GM12878 (cell line): ENCODE results near the gene PRR16. TPM values are rescaled to one million over a fixed set of nuclear protein-coding genes. Genes with fewer than 3 reads are reported as not detected.

Experiments used
- ATAC-seq: fragments of 200-7000 bp; cut with Tn5 transposase; 3 replicates; pipeline ENCODE4 v1.9.1; 2020; ENCODE audit warnings: mild to moderate bottlenecking, moderate library complexity
- BruUV-seq: library from RNA; stranded (reverse); fragments of 400-500 nt; replicated peaks from 2 replicates; lab custom pipeline; 2021; lab: Mats Ljungman, UMichigan
- CTCF ChIA-PET: fragments of 300-600 bp; sonication (Branson Sonifier 250); formaldehyde crosslinking; extraction: SDS; loops from one replicate; lab custom pipeline; 2021; ENCODE audit warnings: inconsistent platforms; lab: Yijun Ruan, JAX
- POLR2A ChIA-PET: fragments of 350-600 bp; formaldehyde crosslinking; extraction: SDS; loops from one replicate; lab custom pipeline; 2021; ENCODE audit warnings: inconsistent platforms; lab: Charles Lee
- RAD21 ChIA-PET: fragments of 300-600 bp; sonication (Branson Sonifier 250); formaldehyde crosslinking; loops from one replicate; lab custom pipeline; 2023; ENCODE audit warnings: antibody characterized with exemption; ENCODE audit not compliant: unreplicated experiment; lab: Charles Lee
- SMC1A ChIA-PET: fragments of 300-600 bp; sonication (Branson Sonifier 250); formaldehyde crosslinking; loops from one replicate; lab custom pipeline; 2023; ENCODE audit not compliant: unreplicated experiment, uncharacterized antibody; lab: Charles Lee
- DNase-seq: peaks from one replicate; pipeline ENCODE4 v3.0.0-alpha.2; 2011; ENCODE audit warnings: low read depth, low spot score
- FAIRE-seq: peaks from 3 replicates; lab custom pipeline; 2011; peaks lifted over from hg19 to GRCh38; lab: Jason Lieb, UNC
- H2AFZ ChIP-seq: 2 replicates; pipeline ENCODE4 v1.6.0; 2011; ENCODE audit warnings: low read depth, low read length, control low read depth; ENCODE audit not compliant: control insufficient read depth
- H3K27ac ChIP-seq: 2 replicates; pipeline ENCODE4 v1.5.1; 2011; ENCODE audit warnings: control low read depth; ENCODE audit not compliant: control insufficient read depth, insufficient read depth
- H3K27me3 ChIP-seq, 2 experiments: replicated peaks in 1 of 2; 2 replicates each; pipeline versions ENCODE4 v1.6.0 to v1.6.1; 2011; ENCODE audit warnings: low read length in 1 of 2; ENCODE audit not compliant: control insufficient read depth in 2 of 2, insufficient read depth in 2 of 2
- H3K36me3 ChIP-seq, 2 experiments: 2 replicates each; pipeline ENCODE4 v1.5.1; 2011; ENCODE audit warnings: low read length in 1 of 2; ENCODE audit not compliant: control insufficient read depth in 2 of 2, insufficient read depth in 2 of 2
- H3K4me1 ChIP-seq: 2 replicates; pipeline ENCODE4 v1.6.1; 2011; ENCODE audit warnings: mild to moderate bottlenecking, low read length, moderate library complexity, mixed read lengths; ENCODE audit not compliant: control insufficient read depth, insufficient read depth
- H3K4me2 ChIP-seq: 2 replicates; pipeline ENCODE4 v1.6.0; 2011; ENCODE audit warnings: control low read depth; ENCODE audit not compliant: control insufficient read depth, insufficient read depth
- H3K4me3 ChIP-seq: fragments of 200-600 bp; sonication (generic); 2 replicates; pipeline ENCODE4 v1.5.1; 2016
- H3K79me2 ChIP-seq: 2 replicates; pipeline ENCODE4 v1.6.0; 2011; ENCODE audit warnings: low read length; ENCODE audit not compliant: control insufficient read depth, insufficient read depth
- H3K9ac ChIP-seq: 2 replicates; pipeline ENCODE4 v1.8.0; 2011; ENCODE audit warnings: low read length, control low read depth, mixed read lengths; ENCODE audit not compliant: control insufficient read depth, insufficient read depth
- H3K9me3 ChIP-seq: replicated peaks from 3 replicates; pipeline ENCODE4 v1.5.1; 2011; ENCODE audit warnings: mild to moderate bottlenecking, low read length; ENCODE audit not compliant: control insufficient read depth, insufficient read depth
- H4K20me1 ChIP-seq: 2 replicates; pipeline ENCODE4 v1.6.0; 2011; ENCODE audit not compliant: control insufficient read depth, insufficient read depth
- EP300 ChIP-seq, 2 experiments: fragments of 150-350 bp in 1 of 2; IDR thresholded peaks; 2 replicates each; pipeline ENCODE4 v1.6.1; 2011 to 2012; ENCODE audit warnings: low read depth in 2 of 2, low read length in 2 of 2, borderline replicate concordance in 1 of 2, improper control_type of control experiment in 1 of 2, inconsistent platforms in 1 of 2; ENCODE audit not compliant: control insufficient read depth in 1 of 2
- ETV6 ChIP-seq, 2 experiments: fragments of 450-650 bp in 1 of 2; IDR thresholded peaks in 1 of 2; conservative IDR thresholded peaks in 1 of 2; 2 replicates each; pipeline ENCODE4 v1.6.1; 2014; ENCODE audit warnings: antibody characterized with exemption in 1 of 2, borderline replicate concordance in 1 of 2, low read depth in 1 of 2, mild to moderate bottlenecking in 1 of 2, moderate library complexity in 1 of 2
- NR2F1 ChIP-seq: fragments of 450-650 bp; conservative IDR thresholded peaks from 2 replicates; pipeline ENCODE4 v1.6.1; 2017; ENCODE audit warnings: mild to moderate bottlenecking
- RB1 ChIP-seq: fragments of 450-650 bp; formaldehyde crosslinking; IDR thresholded peaks from 2 replicates; pipeline ENCODE4 v1.6.1; 2017; ENCODE audit warnings: mild to moderate bottlenecking, borderline replicate concordance
- RBBP5 ChIP-seq: fragments of 200-600 bp; sonication (generic); conservative IDR thresholded peaks from 2 replicates; pipeline ENCODE4 v1.6.1; 2016
- YY1 ChIP-seq: IDR thresholded peaks from 2 replicates; pipeline ENCODE4 v1.6.1; 2011; ENCODE audit warnings: low read depth, mild to moderate bottlenecking, low read length
- ZNF24 ChIP-seq: fragments of 450-650 bp; IDR thresholded peaks from 2 replicates; pipeline ENCODE4 v1.6.1; 2017; ENCODE audit warnings: antibody characterized with exemption, mild to moderate bottlenecking
- WGBS: methylation state at CpG from one replicate; pipeline ENCODE4 v1.1.6; 2016; ENCODE audit warnings: low lambda C conversion rate; ENCODE audit not compliant: insufficient replicate concordance, insufficient coverage; ENCODE audit errors: missing lambda C conversion rate; 5-methylcytosine and 5-hydroxymethylcytosine counted together
- in situ Hi-C: fragments of 300-500 bp; cut with MboI; formaldehyde crosslinking; loops from 9 replicates; pipeline ENCODE4 v1.14.3; 2018; ENCODE audit warnings: mixed read lengths
- intact Hi-C: fragments of 100-400 bp; cut with micrococcal nuclease; formaldehyde crosslinking; loops from one replicate; pipeline ENCODE4 v1.14.2; 2022; ENCODE audit not compliant: unreplicated experiment
- polyA plus RNA-seq, 11 experiments: library from polyadenylated mRNA; depleted of rRNA in 4 of 11; unstranded in 6 of 11; stranded (reverse) in 5 of 11; fragments of >200 nt; fragmentation: Nextera tagmentation in 4 of 11; fragmentation: Illumina TruSeq in 1 of 11; extraction: Ambion mirVana in 4 of 11; extraction: Trizol in 1 of 11; gene quantifications; 1 replicate in 1 of 11; 2 replicates in 10 of 11; pipeline versions ENCODE4 v1.2.1 to v1.2.3, GENCODE V29; 2011 to 2016; ENCODE audit warnings: inconsistent platforms in 2 of 11, missing spikeins in 2 of 11, low read depth in 1 of 11
- total RNA-seq, 4 experiments: library from RNA; depleted of rRNA in 3 of 4; stranded (reverse); fragments of >200 nt in 3 of 4; fragmentation: Illumina TruSeq in 1 of 4; extraction: Trizol in 1 of 4; gene quantifications; 2 replicates each; pipeline versions ENCODE4 v1.2.1 to v1.2.3, GENCODE V29; 2013 to 2021
- TF ChIP-seq, protein P1 (sequence below): fragments of 150-350 bp; IDR thresholded peaks from 2 replicates; pipeline ENCODE4 v1.6.1; 2014; ENCODE audit warnings: mild to moderate bottlenecking, low read depth, low read length
- TF ChIP-seq, protein P2 (sequence below): fragments of 450-650 bp; IDR thresholded peaks from 2 replicates; pipeline ENCODE4 v1.6.1; 2017; ENCODE audit warnings: mild to moderate bottlenecking, moderate library complexity
- TF ChIP-seq, protein P3 (sequence below): fragments of 450-650 bp; formaldehyde crosslinking; IDR thresholded peaks from 2 replicates; pipeline ENCODE4 v1.4.0; 2022; ENCODE audit warnings: mild to moderate bottlenecking, moderate library complexity
- TF ChIP-seq, protein P4 (sequence below): fragments of 450-650 bp; IDR thresholded peaks from 2 replicates; pipeline ENCODE4 v1.6.1; 2017; ENCODE audit warnings: borderline replicate concordance

PRR16 gene
- total and polyA plus RNA-seq, 10 of the 15 experiments (the other 5 are each of a cell fraction or from before 2014, with no cell fraction given) = not detected

DNA sequence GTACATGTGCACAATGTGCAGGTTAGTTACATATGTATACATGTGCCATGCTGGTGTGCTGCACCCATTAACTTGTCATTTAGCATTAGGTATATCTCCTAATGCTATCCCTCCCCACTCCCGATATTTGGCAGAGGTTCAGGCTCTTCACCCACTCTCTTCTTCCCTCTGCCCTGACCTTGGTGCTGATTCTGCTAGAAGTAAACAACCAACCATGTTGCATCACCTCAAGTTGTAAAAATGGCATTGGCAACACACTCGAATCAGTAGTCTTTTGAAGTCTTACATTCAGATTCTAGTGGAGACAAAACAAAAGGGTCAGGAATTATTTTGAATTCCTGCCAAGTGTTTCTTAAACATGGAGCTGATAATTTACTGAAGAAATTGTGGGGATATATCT, 40.0 kb downstream of the PRR16 start (continued):
- TF ChIP-seq, protein P1, sequence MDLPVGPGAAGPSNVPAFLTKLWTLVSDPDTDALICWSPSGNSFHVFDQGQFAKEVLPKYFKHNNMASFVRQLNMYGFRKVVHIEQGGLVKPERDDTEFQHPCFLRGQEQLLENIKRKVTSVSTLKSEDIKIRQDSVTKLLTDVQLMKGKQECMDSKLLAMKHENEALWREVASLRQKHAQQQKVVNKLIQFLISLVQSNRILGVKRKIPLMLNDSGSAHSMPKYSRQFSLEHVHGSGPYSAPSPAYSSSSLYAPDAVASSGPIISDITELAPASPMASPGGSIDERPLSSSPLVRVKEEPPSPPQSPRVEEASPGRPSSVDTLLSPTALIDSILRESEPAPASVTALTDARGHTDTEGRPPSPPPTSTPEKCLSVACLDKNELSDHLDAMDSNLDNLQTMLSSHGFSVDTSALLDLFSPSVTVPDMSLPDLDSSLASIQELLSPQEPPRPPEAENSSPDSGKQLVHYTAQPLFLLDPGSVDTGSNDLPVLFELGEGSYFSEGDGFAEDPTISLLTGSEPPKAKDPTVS = no peak
- TF ChIP-seq RB1 = no peak

DNA sequence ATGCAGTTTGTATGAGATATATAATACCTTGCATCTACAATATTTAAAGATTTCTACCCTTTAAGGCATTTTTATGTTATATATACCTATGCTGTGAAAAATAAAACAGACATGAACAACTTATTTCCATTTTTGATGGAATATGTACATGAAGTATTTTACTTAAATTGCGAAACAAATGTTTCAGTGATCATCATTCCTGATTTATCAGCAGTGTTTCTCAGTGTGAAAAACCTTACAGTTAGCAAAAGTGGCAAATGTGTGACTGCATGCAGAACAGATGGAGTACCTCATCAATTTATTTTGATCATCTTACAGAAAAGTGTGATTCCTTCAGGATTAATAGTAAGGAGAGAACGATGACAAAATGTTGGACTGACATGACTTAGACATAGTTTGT, 43.1 kb downstream of the PRR16 start:
- FAIRE-seq (no peak), DNase-seq (no peak)
- Histone ChIP-seq H3K79me2 (no peaks in the 10 kb centered on the region), H3K9ac (no peak overlapping the region), H3K9me3 (no peaks in the 10 kb centered on the region), H3K4me3 (no peak overlapping the region), H3K4me2 (no peak overlapping the region), H3K36me3 (no peaks in the 10 kb centered on the region)
- no TSS peak for BruUV-seq
- intact Hi-C loops = no loop called here
- RAD21 ChIA-PET = no interaction called here
- SMC1A ChIA-PET = no interaction called here
- no peak for TF ChIP-seq ZNF24
- TF ChIP-seq RBBP5 = no peak
- no peak for TF ChIP-seq YY1
- TF ChIP-seq, protein P2, sequence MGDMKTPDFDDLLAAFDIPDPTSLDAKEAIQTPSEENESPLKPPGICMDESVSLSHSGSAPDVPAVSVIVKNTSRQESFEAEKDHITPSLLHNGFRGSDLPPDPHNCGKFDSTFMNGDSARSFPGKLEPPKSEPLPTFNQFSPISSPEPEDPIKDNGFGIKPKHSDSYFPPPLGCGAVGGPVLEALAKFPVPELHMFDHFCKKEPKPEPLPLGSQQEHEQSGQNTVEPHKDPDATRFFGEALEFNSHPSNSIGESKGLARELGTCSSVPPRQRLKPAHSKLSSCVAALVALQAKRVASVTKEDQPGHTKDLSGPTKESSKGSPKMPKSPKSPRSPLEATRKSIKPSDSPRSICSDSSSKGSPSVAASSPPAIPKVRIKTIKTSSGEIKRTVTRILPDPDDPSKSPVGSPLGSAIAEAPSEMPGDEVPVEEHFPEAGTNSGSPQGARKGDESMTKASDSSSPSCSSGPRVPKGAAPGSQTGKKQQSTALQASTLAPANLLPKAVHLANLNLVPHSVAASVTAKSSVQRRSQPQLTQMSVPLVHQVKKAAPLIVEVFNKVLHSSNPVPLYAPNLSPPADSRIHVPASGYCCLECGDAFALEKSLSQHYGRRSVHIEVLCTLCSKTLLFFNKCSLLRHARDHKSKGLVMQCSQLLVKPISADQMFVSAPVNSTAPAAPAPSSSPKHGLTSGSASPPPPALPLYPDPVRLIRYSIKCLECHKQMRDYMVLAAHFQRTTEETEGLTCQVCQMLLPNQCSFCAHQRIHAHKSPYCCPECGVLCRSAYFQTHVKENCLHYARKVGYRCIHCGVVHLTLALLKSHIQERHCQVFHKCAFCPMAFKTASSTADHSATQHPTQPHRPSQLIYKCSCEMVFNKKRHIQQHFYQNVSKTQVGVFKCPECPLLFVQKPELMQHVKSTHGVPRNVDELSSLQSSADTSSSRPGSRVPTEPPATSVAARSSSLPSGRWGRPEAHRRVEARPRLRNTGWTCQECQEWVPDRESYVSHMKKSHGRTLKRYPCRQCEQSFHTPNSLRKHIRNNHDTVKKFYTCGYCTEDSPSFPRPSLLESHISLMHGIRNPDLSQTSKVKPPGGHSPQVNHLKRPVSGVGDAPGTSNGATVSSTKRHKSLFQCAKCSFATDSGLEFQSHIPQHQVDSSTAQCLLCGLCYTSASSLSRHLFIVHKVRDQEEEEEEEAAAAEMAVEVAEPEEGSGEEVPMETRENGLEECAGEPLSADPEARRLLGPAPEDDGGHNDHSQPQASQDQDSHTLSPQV = no peak
- no peak for TF ChIP-seq NR2F1
- TF ChIP-seq EP300 (IDR thresholded peaks at IDR 0.05; ENCODE audit: borderline replicate concordance in 1 of 2, control insufficient read depth in 1 of 2, low read depth in 2 of 2, low read length in 2 of 2) = no peak
- TF ChIP-seq, protein P3, sequence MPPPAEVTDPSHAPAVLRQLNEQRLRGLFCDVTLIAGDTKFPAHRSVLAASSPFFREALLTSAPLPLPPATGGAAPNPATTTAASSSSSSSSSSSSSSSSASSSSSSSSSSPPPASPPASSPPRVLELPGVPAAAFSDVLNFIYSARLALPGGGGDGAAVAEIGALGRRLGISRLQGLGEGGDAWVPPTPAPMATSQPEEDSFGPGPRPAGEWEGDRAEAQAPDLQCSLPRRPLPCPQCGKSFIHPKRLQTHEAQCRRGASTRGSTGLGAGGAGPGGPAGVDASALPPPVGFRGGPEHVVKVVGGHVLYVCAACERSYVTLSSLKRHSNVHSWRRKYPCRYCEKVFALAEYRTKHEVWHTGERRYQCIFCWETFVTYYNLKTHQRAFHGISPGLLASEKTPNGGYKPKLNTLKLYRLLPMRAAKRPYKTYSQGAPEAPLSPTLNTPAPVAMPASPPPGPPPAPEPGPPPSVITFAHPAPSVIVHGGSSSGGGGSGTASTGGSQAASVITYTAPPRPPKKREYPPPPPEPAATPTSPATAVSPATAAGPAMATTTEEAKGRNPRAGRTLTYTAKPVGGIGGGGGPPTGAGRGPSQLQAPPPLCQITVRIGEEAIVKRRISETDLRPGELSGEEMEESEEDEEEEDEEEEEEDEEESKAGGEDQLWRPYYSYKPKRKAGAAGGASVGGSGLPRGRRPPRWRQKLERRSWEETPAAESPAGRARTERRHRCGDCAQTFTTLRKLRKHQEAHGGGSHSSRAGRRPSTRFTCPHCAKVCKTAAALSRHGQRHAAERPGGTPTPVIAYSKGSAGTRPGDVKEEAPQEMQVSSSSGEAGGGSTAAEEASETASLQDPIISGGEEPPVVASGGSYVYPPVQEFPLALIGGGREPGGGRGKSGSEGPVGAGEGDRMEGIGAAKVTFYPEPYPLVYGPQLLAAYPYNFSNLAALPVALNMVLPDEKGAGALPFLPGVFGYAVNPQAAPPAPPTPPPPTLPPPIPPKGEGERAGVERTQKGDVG (CRISPR knock-in tag) = no peak
- TF ChIP-seq ETV6 (conservative IDR thresholded peaks at IDR 0.05 in 1 of 2, IDR thresholded peaks at IDR 0.05 in 1 of 2; ENCODE audit: borderline replicate concordance in 1 of 2, low read depth in 1 of 2) = no peak
- TF ChIP-seq, protein P4, sequence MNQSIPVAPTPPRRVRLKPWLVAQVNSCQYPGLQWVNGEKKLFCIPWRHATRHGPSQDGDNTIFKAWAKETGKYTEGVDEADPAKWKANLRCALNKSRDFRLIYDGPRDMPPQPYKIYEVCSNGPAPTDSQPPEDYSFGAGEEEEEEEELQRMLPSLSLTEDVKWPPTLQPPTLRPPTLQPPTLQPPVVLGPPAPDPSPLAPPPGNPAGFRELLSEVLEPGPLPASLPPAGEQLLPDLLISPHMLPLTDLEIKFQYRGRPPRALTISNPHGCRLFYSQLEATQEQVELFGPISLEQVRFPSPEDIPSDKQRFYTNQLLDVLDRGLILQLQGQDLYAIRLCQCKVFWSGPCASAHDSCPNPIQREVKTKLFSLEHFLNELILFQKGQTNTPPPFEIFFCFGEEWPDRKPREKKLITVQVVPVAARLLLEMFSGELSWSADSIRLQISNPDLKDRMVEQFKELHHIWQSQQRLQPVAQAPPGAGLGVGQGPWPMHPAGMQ = no peak
- TF ChIP-seq, all 136 proteins: peak for 0
- Histone ChIP-seq H3K27me3 (no peaks in the 10 kb centered on the region), H2AFZ (no peak overlapping the region), H3K27ac (no peak overlapping the region), H3K4me1 (no peaks in the 10 kb centered on the region), H4K20me1 (no peaks in the 10 kb centered on the region)
- ChIA-PET CTCF (no interaction called here), POLR2A (no interaction called here)
- no peak for ATAC-seq
- 20% methylated on average over 2 of the region's 2 CpGs for WGBS
- in situ Hi-C loops = no loop called here
